Motor neuron (in vitro differentiated cells): Measurements from ENCODE around the gene C1orf87. TPM values are rescaled to one million over a fixed set of nuclear protein-coding genes. Genes with fewer than 3 reads are reported as not detected.

ENCODE experiments used
- ATAC-seq, 8 experiments: fragments of 200-7000 bp; cut with Tn5 transposase; replicated peaks in 6 of 8; 2 replicates each; pipeline ENCODE4 v1.8.0; 2021; ENCODE audit warnings: mild to moderate bottlenecking in 8 of 8, moderate library complexity in 8 of 8
- H3K27ac ChIP-seq, 2 donors: fragments of 250-450 bp; sonication (Bioruptor Pico); 2 replicates each; pipeline ENCODE4 v1.9.0; 2021; ENCODE audit warnings: antibody characterized with exemption in 2 of 2, mild to moderate bottlenecking in 2 of 2, moderate library complexity in 1 of 2
- H3K4me1 ChIP-seq, 2 donors: fragments of 250-450 bp; sonication (Bioruptor Pico); replicated peaks in 1 of 2; 2 replicates each; pipeline ENCODE4 v1.6.1; 2021; ENCODE audit warnings: antibody characterized with exemption in 2 of 2, mild to moderate bottlenecking in 2 of 2, moderate library complexity in 1 of 2
- H3K4me3 ChIP-seq, 5 donors: fragments of 250-450 bp; sonication (Bioruptor Pico); 2 replicates each; pipeline ENCODE4 v1.9.0; 2021; ENCODE audit warnings: antibody characterized with exemption in 5 of 5, mild to moderate bottlenecking in 5 of 5, moderate library complexity in 4 of 5
- WGBS, 10 experiments: fragments of 450-650 bp; shearing (Covaris generic); methylation state at CpG; one replicate each; pipeline ENCODE4 v1.0.0; 2022; 5-methylcytosine and 5-hydroxymethylcytosine counted together
- in situ Hi-C, 9 experiments: fragments of 400-800 bp; cut with MboI; loops; one replicate each; pipeline ENCODE4 v1.15.0; 2021; ENCODE audit warnings: low sequenced_read_pairs in 9 of 9, low pct_unique_long_range_greater_than_20kb in 2 of 9; ENCODE audit not compliant: unreplicated experiment in 9 of 9
- total RNA-seq, 8 experiments: library from RNA; unstranded; fragments of 300-600 nt; gene quantifications; 2 replicates each; pipeline versions ENCODE4 v1.2.3 to v1.2.4, GENCODE V29; 2022

Gene C1orf87
- total RNA-seq, 8 experiments from 2014 or later, result 0.04 to 0.90 (median 0.29) TPM; not detected in 4

DNA sequence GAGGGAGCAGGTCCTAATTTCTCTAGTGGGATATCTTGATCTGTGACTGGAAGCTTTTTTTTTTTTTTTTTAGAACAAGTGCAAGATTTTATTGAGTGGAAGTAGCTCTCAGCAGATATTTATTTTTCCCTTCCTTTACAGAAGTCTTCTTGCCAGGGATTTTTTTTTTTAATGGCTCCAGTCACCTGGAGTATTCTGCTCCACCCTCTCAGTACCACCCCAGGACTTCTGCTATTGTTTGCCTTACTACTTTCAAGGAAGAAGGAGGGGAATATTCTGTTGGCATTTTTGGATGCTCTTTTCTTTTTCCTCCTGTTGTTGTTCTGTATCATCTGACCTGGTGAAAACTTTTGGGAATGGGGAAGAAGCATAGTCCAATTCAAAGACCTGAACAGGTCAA is 123.9 kb downstream of the C1orf87 start:
- Histone ChIP-seq H3K27ac (no peak overlapping the region), H3K4me1 (no peaks in the 10 kb centered on the region), H3K4me3 (no peak overlapping the region)
- in situ Hi-C loops, result loop anchor here in 5 of 9 experiments (25.0 kb wide), 4 partner anchors 162 to 1913 kb away; no protein-coding TSS in a partner anchor
- ATAC-seq, result no peak

DNA sequence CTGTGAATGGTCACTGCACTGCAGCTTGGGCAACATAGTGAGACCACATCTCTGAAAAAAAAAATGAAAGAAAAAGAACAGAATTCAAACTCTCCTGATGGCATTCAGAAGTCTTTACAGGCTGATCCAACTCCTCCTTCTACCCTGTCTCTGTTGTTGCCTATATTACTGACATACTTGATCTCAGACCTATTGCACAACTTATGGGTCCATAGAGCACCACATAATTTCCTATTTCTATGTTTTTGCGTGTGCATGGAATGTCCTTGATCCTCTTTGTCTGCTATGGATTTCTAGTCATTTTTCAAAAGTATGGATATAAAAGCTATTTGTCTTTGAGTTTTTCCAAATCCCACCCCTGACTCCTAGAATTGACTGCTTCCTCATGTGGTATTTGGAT is 124.6 kb downstream of the C1orf87 start:
- no peak overlapping the region for H3K27ac ChIP-seq
- in situ Hi-C loops, result loop anchor here in 4 of 9 experiments (25.0 kb wide), 3 partner anchors 162 to 1437 kb away; no protein-coding TSS in a partner anchor
- no peak overlapping the region for H3K4me3 ChIP-seq
- no peak for ATAC-seq
- WGBS, 10 experiments, result 0 to 92% (median 56%) methylated on average over 1 of the region's 1 CpG; no CpG with 5 or more reads in 3 of the 10 experiments
- no peaks in the 10 kb centered on the region for H3K4me1 ChIP-seq

DNA sequence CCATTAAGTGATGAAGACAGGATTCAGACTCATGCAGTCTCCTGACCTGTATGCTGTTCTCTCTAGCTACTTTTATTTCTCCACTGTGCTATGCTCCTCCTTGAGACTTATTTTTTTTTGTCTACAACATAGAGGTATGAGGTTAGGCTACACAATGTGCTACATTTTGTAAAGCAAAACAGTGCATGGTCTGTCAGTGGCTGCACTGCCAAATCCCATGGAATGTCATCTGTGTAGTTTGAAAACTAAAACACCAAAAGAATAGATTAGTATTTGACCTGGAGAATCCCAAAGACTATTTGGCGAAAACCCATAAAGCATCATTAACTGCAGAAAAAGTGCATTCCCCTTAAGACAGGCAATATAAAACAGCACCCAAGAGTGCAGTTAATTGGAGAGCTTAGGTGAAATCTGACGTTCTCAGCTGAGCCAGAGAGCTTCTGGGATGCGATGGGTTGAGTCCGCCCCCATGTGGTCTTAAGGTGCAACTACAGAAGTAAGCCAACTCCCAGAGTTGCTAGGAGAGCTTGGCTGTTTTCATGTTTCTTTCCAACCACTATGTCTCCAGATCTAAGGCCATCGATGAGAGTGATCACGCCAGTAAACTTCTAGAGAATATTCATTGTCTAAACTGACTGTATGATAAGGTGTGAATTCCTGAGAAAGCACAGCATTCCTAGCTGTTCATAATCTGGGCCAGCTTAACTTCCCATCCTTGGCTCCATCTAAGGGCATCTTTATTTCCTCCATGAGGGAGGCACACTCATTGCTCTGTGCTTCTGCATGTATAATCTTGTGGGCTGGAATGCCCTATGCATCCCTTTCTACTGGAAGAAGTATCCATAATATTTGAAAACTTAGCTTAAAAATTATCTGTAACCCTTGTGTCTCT is 126.3 kb downstream of the C1orf87 start:
- no peak overlapping the region for H3K4me3 ChIP-seq
- in situ Hi-C loops, result loop anchor here in 4 of 9 experiments (25.0 kb wide), 3 partner anchors 160 to 1435 kb away; no protein-coding TSS in a partner anchor
- no peaks in the 10 kb centered on the region for H3K4me1 ChIP-seq
- 0 to 9% (median 0%) methylated on average over 1 to 6 of the region's 6 CpGs; no CpG with 5 or more reads in 3 of the 10 experiments for WGBS, 10 experiments
- H3K27ac ChIP-seq, result no peak overlapping the region
- peak; percentile 84 to 98 (median 92) for ATAC-seq

DNA sequence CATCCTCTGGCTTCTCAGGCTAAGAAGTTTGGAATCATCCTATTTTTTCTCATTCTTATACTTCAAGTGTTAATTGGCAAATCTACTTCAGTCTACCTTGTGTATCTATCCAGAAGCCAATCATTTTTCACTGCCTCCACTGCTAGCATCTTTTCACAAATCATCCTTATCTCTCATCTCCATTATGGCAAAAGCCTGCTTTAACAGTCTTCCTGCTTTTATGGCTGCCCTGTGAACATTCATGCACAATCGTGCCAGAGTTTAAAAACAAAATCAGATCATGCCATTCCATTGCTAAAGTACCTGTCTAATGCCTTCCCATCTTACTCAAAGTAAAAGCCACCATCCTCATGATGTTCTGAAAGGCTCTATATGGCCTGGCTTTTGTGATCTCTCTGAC is 127.8 kb downstream of the C1orf87 start:
- WGBS, 10 experiments, result 14 to 67% (median 55%) methylated on average over 1 of the region's 1 CpG; no CpG with 5 or more reads in 4 of the 10 experiments
- H3K4me1 ChIP-seq, result no peaks in the 10 kb centered on the region
- in situ Hi-C loops, result loop anchor here in 4 of 9 experiments (25.0 kb wide), 3 partner anchors 158 to 1433 kb away; no protein-coding TSS in a partner anchor
- H3K4me3 ChIP-seq, result no peak overlapping the region
- H3K27ac ChIP-seq, result no peak overlapping the region
- ATAC-seq, result no peak

Other genes starting within 250 kb of the C1orf87 start
- gene CYP2J2, start 147.0 kb downstream of the C1orf87 start, total RNA-seq, result 1 to 10 TPM in 2 of 8 experiments, under 1 TPM in 4, not detected in 2; 0.05 to 5.1 (median 0.16) TPM